GM18907 (cell line): ENCODE data around the gene SEC16A.

Experiments used
- ATAC-seq: cut with Tn5 transposase; IDR thresholded peaks from one replicate; pipeline ENCODE4 v1.9.1; 2021; ENCODE audit warnings: mild to moderate bottlenecking, moderate library complexity; ENCODE audit not compliant: unreplicated experiment

Gene SEC16A

GRCh38 chr9:136442265-136442664 lies 40.6 kb downstream of the SEC16A start:
- no peak for ATAC-seq

- no peak for ATAC-seq
Observed at GRCh38 chr9:136441681-136442245, 41.1 kb downstream of the SEC16A start.

GRCh38 chr9:136441191-136441680 lies 41.6 kb downstream of the SEC16A start:
- ATAC-seq = no peak

GRCh38 chr9:136439481-136440408 lies 43.1 kb downstream of the SEC16A start, which contains the start of gene INPP5E:
Gene INPP5E, minus strand, starts transcription at chr9:136439845. Its CDS starts 426 bp downstream, at chr9:136439419.
- ATAC-seq = peak; percentile 66

- peak; percentile 56 for ATAC-seq
Observed at GRCh38 chr9:136438548-136439480, 44.0 kb downstream of the SEC16A start.

- no peak for ATAC-seq
Observed at GRCh38 chr9:136437839-136438547, 44.8 kb downstream of the SEC16A start.

GRCh38 chr9:136437430-136437829 lies 45.4 kb downstream of the SEC16A start:
- ATAC-seq = no peak

GRCh38 chr9:136436055-136436634 lies 46.7 kb downstream of the SEC16A start:
- no peak for ATAC-seq

- ATAC-seq = no peak
Observed at GRCh38 chr9:136434580-136435169, 48.2 kb downstream of the SEC16A start.

- ATAC-seq = no peak
Observed at GRCh38 chr9:136433849-136434579, 48.8 kb downstream of the SEC16A start.

- ATAC-seq = no peak
Observed at GRCh38 chr9:136433043-136433715, 49.7 kb downstream of the SEC16A start.

- ATAC-seq = no peak
Observed at GRCh38 chr9:136432591-136432990, 50.2 kb downstream of the SEC16A start.

GRCh38 chr9:136431782-136432350 lies 51.0 kb downstream of the SEC16A start:
- no peak for ATAC-seq

- ATAC-seq = no peak
Observed at GRCh38 chr9:136430588-136431234, 52.1 kb downstream of the SEC16A start.

- no peak for ATAC-seq
Observed at GRCh38 chr9:136429683-136430491, 53.0 kb downstream of the SEC16A start.

- no peak for ATAC-seq
Observed at GRCh38 chr9:136429075-136429628, 53.7 kb downstream of the SEC16A start.
